ENCODE measurements around the gene PRR30.
"Not testable (repeated sequence)": the region's sequence is repeated elsewhere in the genome, so short reads cannot be mapped to it uniquely, and the experiment has no call there.

Gene PRR30

DNA sequence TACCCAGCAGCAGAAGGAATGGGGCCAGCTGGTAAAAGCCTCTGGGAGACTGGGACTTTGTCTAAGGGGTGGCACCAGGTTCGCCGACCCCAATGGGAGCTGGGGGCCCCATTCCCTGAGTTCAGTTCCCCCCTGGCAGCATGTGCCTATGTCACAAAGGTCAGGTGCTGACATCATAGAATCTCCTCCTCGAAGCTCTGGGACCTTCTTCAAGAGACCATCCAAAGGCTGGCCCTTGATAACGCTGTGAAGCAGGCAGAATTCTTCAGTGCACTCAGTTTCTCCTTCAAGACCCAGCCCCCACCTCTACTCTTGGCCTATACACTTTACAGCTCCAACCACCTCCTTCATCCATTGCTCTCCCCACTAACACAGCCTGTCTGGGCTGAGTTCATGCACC lies at the start of gene PRR30:
Gene PRR30, minus strand, starts transcription at position 101 of the 400 bp plus-strand sequence. CDS start 1,081 bp downstream, outside the sequence.
- DNase-seq, result no peak

DNA sequence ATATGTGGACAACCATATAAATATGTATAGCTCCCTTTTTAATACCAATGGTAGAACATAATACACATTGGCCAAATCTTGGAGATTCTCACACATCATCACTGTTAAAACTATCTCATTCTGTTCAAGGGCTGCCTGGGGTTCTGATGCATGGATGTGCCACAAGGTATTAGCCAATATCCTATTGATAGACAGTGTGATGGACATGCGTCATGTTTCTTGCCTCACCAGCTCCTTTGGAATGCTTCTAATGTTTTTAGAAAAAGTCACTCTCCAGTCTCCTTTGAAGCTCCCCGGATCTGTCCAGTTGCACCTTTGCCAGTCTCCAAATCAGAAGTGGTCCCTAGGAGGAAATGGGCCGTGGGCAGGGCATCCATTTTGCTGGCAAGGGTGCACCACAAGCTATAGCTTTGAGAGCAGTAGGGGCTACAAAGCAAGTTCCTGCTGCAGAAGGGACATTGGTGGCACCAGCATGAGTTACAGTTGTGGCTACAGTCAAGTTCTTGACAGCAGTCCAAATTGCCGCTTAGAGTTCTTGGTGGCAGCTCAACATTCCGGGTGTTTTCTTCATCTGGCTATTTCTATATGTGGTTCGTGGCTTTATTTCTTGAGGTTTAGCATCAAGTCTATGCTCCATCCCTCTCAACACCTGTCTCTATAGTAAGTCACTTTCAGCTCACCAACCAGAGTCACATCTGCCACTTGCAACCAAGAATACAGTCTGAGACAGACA lies 47.6 kb upstream of the PRR30 start:
- no peak for DNase-seq

DNA sequence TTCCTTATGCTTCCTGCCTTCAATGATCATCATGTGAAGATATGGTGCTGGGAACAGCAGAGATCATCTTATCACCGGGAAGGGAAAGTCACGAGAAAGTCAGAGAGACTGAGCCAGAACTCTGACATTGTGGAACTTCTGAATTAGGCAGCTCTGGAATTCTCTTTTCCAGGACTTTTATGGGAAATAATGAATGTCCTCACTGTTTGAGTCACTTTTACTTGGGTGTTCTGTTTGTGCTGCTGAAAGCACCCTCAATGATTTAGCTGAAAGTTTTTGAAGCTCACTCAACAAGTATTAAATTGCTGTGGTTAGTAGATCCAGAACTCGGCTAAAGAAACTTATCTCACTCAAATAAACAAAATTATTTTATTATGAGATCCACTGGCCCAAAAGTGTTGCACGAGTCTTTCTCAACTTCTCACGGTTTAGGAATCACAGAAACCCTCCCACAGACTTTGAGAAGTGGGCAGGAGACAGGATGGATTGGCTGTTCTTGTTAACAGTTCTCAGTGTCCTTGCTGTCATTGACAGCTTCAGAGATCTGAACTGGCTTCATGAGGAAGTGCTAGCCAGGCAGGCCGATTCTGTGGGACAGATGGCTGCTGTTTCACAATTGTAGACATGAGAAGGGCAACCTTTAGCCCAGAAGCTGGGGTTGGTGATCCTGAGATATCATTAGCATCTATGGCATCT lies 46.3 kb upstream of the PRR30 start:
- DNase-seq, result peak in 1 of 2 donors; percentile 6

DNA sequence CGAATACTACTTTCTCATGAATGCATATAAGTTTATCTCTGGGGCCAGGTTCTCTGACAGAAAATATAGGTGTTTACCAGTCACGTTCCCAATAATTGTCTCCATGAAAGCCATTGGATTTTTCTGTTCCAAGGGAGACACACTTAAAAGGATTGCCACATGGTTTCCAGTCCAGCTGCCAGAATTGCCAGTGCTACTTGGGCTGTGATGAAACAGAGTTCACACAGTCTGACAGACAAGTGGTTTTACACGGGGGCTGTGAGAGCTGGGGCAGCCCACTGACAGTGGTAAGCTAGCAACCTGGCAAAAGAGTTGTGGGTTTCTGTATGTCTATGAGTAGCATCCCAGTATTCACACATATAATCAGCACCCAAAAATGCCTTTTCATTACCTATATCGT lies 44.9 kb upstream of the PRR30 start:
- DNase-seq, result no peak

DNA sequence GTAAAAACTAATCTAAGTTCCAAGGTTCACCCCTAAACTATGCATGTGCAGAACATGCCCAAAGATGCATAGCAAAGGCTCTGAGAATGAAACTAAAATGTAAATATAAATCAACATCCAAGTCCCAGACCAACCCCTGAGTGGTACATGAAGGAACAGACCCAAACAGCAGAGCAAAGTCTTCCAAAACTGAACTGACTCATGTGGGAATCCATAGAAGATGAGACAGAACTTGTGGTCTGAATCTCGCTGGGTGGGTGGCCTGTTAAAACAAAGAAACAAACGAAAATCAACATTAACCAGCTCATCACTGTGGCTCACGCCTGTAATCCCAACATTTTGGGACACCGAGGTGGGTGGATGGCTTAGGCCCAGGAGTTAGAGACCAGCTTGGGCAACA lies 43.1 kb upstream of the PRR30 start:
- no peak for DNase-seq

DNA sequence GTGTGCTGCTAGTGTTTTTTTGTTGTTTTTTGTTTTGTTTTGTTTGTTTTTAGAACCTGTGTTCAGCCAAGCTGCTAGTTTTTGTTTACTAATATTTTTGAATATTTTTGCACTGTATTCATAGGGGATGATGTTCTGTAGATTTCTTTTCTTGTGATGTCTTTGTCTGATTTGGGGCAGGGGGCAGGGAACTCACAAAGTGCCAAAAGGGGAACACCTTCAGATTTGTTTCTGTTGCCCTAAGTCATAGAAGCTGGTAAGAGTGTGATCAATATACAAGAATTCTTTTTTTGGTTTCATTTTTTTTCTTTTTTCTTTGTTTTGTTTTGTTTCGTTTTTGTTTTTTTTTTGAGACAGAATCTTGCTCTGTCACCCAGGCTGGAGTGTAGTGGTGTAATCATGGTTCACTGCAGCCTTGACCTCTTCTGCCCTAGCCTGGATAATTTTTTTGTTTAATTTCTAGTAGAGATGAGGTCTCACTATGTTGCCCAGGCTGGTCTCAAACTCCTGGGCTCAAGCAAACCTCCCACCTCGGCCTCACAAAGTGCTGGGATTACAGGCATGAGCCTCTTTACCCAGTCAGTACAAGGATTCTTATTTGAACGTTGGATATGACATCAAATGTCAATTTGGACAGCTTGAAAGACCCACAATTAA lies 40.3 kb upstream of the PRR30 start:
- no peak for DNase-seq

DNA sequence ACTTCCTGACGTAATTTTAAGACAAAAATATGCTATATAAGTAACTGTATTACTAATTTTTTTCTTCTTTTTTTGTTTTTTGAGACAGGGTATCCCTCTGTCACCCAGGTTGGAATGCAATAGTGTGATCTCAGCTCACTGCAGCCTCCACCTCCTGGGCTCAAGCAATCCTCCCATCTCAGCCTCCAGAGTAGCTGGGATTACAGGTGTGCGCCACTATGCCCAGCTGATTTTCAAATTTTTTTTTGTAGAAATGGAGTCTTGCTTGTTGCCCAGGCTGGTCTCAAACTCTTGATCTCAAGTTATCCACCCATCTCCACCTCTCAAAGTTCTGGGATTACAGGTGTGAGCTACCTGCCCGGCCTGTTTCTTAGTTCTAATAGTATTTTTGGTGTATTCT lies 39.3 kb upstream of the PRR30 start:
- DNase-seq, result no peak

DNA sequence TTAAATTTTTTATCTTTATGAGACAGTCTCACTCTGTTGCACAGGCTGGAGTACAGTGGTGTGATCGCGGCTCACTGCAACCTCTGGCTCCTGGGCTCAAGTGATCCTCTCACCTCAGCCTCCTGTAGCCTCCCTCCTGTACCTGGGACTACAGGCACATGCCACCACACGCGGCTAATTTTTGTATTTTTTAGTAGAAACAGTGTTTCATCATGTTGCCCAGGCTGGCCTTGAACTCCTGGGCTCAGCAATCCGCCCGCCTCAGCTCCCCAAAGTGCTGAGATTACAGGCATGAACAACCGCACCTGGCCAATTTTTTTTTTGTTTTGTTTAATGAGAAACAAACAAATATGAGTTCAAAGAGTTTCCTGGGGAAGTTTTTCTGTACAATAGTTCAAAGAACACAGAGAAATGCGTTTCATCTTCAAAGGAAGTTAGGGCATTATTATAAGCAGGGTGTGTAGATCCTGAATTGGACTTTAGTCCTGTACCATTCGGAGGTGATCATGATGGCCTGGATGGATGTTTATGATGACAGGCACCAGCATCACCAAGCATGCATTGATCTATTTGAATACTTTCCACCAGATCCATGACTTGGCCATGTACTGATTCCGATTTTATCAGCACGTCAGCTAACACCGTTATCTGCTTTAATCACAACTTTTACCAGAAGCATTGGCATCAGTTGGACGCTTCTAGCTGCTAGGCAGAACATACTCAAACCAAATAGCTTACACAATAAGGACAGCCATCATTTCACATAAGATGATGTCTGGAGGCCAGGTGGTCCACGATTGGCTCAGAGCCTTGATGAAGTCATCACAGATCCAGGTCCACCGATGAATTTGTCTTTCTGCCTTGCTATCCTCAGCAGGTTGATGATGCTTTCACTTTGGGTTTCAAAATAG lies 38.5 kb upstream of the PRR30 start:
- no peak for DNase-seq

DNA sequence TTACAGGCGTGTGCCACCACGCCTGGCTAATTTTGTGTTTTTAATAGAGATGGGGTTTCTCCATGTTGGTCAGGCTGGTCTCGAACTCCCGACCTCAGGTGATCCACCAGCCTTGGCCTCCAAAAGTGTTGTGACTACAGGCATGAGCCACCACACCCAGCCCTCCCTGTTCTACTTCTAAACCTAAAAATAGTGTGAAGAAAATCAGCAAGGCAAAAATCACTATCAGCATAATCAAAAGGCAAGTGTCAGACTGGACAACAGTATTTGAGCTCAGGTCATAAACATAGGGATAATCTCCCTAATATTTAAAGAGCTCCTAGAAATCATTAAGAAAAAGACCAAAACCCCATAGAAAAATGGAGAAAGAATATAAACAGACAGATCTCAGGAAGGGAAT lies 36.6 kb upstream of the PRR30 start:
- not testable (repeated sequence) for DNase-seq

DNA sequence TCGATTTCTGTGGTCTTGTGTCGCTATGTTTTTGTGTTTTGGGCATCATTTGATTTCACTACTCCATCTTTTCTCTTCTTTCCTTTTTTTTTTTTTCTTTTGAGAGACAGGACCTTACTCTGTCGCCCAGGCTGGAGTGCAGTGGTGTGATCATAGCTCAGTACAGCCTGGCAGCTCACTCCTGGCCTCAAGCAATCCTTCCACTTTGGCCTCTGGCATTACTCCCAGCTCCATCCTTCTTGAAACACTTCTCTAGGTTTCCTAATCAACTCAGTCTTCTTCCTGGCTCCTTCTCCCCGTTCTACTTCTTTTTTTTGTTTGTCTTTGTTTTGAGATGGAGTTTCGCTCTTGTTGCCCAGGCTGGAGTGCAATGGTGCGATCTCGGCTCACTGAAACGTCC lies 36.1 kb upstream of the PRR30 start:
- DNase-seq, result no peak

DNA sequence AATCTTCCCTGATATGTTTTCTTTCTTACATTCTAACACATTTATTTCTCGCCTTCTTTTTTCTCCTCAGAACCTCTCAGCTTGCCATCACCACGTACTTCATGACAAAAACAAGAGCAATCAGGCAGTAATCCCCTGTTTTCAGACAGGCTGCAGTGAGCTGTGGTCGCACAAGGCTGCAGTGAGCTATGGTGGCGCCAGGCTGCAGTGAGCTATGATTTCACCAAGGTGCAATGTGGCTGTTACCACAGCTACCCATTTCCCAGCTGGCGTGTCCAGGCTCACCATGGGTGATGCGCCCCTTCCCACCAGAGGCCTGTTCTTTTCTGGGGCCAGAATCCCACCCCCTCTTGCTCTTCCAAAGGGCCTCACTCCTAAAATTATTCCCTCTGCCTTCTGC lies 35.4 kb upstream of the PRR30 start:
- no peak for DNase-seq

DNA sequence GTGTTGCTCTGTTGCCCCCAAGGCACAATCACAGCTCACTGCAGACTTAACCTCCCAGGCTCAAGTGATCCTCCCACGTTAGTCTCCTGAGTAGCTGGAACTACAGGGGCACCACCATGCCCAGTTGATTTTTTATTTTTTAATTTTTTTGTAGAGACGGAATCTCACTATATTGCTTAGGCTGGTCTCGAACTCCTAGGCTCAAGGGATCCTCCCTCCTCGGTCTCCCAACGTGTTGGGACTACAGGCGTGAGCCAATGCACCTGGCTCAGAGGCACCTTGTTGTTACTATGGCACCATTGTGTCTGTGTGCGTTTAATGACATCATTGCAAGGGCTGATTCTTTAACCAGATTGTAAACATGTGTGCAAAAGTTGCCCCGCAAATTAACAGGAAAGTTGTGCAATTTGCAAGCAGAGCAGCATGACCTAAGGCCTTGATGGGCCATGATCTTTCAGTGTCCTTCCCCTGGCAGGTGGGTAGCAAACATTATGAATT lies 32.2 kb upstream of the PRR30 start:
- no peak for DNase-seq

DNA sequence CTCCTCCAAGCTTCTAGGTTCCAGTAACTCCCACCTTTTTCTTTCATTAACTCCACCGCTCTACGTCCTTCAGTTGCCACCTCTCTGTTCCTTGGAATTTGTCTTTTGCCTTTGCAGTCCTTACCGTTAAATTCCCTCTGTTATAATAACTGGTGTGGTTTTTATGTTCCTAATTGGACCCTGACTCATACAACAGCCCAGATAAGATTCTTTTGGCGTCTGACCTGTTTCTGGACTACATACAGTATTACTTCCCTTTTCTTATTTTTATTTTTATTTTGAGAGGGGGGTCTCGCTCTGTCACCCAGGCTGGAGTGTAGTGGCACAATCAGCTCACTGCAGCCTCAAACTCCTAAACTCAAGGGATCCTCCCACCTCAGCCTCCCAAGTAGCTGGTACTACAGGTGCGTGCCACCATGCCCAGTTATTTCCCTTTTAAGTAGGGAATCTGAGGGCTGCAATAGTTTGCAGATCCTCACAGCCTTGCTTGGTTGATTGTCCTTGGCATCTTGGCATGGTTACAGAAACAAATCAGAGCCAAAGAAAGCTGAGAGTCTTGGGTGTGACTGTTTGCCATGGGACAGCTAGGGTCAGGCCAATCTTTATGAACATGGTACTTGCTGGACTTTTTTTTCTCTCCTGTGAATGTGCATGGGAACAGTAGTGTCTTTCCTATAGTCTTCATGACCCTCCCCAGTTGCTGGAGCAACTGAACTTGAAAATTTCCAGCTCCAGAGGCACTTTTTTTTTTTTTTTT lies 31.5 kb upstream of the PRR30 start:
- DNase-seq, result no peak

DNA sequence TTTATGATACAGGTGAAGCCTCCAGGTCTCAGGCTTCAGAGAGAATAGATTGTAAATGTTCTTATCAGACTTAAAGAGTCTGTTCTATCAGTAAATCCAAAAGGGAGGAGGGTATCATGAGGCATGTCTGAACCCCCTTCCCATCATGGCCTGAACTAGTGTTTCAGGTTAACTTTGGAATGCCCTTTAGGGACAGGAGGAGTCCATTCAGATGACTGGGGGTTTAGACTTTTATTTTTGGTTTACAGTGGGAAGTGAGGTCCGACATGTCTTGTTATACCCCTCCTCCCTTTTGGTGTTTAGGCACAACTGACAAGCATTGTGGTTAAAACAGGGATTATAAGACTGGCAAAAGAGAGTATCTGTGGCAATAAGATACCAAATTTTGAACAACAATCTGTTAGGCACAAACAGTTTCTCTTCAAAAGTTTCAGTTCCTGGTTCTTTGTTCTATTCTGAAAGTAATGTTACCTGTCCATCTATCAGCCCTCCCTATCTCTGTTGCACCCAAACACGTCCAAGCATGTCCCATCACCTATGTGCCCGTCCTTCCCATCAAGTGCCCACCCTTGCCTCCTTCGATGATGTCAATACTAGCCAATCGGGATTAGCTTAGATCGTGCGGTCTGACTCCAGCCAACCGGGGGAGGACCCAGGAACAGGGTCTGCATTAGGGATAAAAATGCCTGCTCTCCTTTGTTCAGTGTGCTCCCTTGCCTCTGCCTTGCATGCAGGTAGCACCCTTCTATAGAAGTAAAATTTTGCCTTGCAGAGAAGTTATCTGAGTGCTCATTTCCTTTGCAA lies 26.0 kb upstream of the PRR30 start:
- no peak for DNase-seq

DNA sequence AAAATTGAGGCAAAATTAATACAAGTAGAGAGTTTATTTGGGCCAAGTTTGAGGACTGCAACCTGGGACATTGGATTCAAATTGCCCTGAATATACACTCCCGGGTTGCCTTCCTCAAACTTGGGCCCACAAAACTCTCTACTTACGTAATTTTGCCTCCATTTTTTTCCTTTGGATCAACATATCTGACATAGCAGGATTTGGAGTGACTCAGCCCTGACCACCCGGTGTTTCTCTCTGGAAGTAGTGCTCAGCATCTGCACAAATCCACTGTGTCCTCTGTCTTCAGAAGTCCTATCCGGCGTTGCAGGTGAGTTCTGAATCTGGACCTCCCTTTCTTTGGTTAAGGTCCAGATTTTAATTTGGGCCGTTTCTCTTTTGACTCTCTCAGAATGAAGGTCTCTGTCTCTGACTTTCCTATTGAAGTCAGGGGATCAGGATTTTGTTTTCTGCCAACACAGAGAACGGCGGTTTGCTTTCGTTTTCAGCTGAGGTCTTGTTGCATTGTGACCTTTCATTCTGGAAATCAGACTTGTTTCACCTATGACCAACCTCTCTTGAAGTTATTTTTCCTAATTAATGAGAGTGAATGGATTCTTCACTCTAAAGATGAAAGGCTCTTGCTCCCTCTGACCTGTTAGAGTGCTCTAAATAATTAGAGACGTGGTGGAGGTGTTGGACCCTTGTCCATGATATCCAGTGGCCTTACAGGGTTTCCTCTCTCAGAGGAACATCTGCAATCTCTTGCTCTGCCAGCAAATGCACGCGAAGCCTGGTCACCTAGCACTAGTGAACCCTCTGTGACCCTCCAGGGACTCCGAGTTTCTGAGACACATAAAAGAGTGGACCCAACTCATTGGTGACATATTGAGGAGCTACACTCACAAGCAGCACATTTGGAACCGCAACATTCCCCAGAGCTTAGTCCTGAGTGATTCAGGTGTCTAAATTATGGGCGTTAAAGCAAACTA lies 23.2 kb upstream of the PRR30 start:
- DNase-seq, result no peak

DNA sequence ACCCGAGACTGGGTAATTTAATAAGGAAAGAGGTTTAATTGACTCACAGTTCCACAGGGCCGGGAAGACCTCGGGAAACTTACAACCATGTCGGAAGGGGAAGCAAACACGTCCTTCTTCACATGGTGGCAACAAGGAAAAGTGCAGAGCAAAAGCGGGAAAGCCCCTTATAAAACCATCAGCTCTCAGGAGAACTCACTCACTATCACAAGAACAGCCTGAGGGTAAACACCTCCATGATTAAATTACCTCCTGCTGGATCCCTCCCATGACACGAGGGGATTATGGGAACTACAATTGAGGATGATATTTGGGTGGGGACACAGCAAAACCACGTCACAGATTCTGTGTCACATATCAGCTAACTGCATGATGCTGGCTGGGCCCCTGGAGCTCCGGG lies 21.0 kb upstream of the PRR30 start:
- DNase-seq, result no peak

DNA sequence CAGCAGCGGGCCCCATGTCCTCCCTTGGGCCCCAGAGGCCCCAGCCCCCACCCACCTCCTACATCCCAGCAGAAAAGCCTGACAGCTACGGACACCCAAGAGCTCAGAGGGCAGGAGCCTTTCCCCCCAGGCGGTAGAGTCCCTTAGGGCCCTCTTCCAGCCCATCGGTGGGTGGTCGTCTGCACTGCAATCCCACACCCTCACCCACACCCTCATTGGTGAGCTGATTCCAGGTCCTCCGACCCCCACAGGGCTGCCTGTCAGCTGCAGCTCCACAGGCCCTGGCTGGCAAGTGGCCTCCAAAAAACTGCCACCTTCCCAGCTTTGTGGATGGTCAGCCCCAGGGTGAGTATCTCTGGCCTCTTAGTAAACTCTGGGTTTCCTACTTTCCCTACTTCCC lies 20.1 kb upstream of the PRR30 start:
- no peak for DNase-seq

DNA sequence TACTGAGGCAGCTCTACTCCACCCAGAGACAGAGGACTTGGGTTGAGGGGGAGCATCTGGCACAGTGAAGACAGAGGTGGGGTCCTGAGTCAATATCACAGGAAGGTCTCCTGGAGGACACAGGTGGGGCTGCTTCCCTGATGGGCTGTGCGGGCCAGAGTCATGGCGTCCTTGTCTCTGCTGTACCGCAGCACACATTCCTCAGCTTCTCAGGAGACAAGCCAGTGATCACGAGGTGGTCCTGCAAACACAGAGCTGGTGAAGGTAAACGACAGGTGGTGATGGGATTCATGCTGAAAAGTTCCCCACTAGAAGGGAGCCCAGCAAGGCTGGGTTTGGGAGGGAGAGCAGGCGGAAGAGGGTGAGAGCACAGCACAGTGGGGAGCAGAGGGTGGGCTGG lies 19.3 kb upstream of the PRR30 start:
- DNase-seq, result no peak

DNA sequence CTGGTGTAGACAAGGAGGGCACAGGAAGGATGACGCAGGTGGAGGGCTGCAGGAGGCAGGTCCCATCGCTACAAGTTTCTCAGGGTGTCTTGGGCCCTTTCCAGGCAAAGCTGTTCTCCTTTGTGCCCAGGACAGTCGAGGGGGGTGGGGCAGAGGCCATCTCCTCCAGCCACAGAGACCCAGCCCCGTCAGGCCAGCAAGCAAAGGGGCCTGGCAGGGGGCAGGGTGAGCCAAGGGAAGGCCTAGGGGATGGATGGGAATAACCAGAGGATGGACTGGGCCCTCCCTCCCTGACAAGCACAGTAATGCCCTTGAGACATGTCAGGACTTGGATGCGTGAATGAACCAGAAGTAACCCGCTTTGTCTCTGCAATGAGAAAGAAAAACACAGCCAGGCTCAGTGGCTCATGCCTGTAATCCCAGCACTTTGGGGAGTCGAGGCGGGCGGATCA lies 15.9 kb upstream of the PRR30 start:
- DNase-seq, result no peak

DNA sequence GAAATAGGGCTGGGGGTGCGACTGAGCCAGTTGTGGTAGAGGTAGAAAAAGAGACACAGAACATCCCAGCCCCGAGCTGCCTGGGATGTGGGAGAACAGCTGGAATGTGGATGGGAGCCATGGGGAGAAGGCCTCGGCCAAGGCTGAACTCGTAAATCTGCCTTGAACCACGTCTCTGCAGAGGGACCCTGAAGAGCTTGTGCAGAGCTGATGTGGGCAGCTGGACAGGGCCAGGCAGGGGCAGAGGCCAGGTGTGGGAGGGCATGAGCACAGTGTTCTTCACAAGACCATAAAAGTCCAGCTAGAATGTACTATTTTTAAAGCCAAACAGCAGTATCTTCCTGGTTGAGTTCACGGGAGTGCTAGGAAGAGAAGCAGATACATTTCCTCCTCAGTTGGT lies 15.3 kb upstream of the PRR30 start:
- no peak for DNase-seq
